Testis (tissue), 3 donors: ENCODE data around the gene COX10. TPM values are rescaled to one million over a fixed set of nuclear protein-coding genes. Genes with fewer than 3 reads are reported as not detected.
A peak's percentile ranks its signal among the peaks of the same experiment; 100 is the strongest.

Experiments
- DNase-seq: peaks from one replicate; pipeline ENCODE4 v3.0.0-alpha.2; 2019
- H3K27ac ChIP-seq, 2 donors: fragments of 200-600 bp; sonication (generic); one replicate each; pipeline ENCODE4 v1.5.1; 2019
- H3K27me3 ChIP-seq: fragments of 200-600 bp; sonication (generic); one replicate; pipeline ENCODE4 v1.5.1; 2019
- H3K36me3 ChIP-seq: fragments of 200-600 bp; sonication (generic); one replicate; pipeline ENCODE4 v1.5.1; 2017; ENCODE audit warnings: low read depth; ENCODE audit errors: missing control alignments
- H3K4me1 ChIP-seq: fragments of 200-600 bp; sonication (generic); one replicate; pipeline ENCODE4 v1.5.1; 2019
- H3K4me3 ChIP-seq, 2 donors: fragments of 200-600 bp; sonication (generic); one replicate each; pipeline ENCODE4 v1.5.1; 2017 to 2019
- H3K9me3 ChIP-seq: fragments of 200-600 bp; sonication (generic); one replicate; pipeline ENCODE4 v1.5.1; 2017
- CTCF ChIP-seq, 3 experiments: fragments of 450-650 bp in 2 of 3; fragments of 200-600 bp in 1 of 3; sonication (generic) in 1 of 3; IDR thresholded peaks; one replicate each; pipeline ENCODE4 v1.5.1; 2016 to 2019; ENCODE audit warnings: antibody characterized with exemption in 3 of 3, mild to moderate bottlenecking in 2 of 3, moderate library complexity in 1 of 3
- POLR2A ChIP-seq: fragments of 450-650 bp; IDR thresholded peaks from one replicate; pipeline ENCODE4 v1.6.1; 2017; ENCODE audit warnings: antibody characterized with exemption, mild to moderate bottlenecking, moderate library complexity
- whole genome bisulfite sequencing, 2 donors: methylation state at CpG; one replicate each; pipeline ENCODE4 v1.1.5; 2018; 5-methylcytosine and 5-hydroxymethylcytosine counted together
- intact Hi-C: fragments of 100-400 bp; cut with DNase I; formaldehyde crosslinking; loops from one replicate; pipeline ENCODE4 v1.15.1; 2023; ENCODE audit warnings: low total_unique reads
- polyA plus RNA-seq: library from polyadenylated mRNA; stranded (reverse); fragments of 350-450 nt; fragmentation: Illumina TruSeq; extraction: RNeasy Lipid Tissue Mini Kit (QIAGEN cat#74804); gene quantifications from one replicate; pipeline ENCODE4 v1.2.3, GENCODE V29; 2014; ENCODE audit warnings: low read depth, low replicate concordance; ENCODE audit not compliant: insufficient read depth
- small RNA-seq, 2 donors: library from RNA; depleted of rRNA; stranded (forward); fragments of <200 nt; gene quantifications; one replicate each; pipeline ENCODE3, GENCODE V24; 2016
- total RNA-seq, 2 donors: library from RNA; depleted of rRNA; stranded (reverse); fragments of >200 nt; gene quantifications; one replicate each; pipeline ENCODE4 v1.2.3, GENCODE V29; 2016

COX10 gene
- total and polyA plus RNA-seq, 3 donors from 2014 or later, result 44.9 to 51.0 (median 50.6) TPM

GRCh38 chr17:14245002-14245401 is 175.7 kb downstream of the COX10 start:
- no peak overlapping the region for H3K27ac ChIP-seq
- DNase-seq, result peak; percentile 18
- H3K9me3 ChIP-seq, result no peaks in the 10 kb centered on the region
- H3K4me3 ChIP-seq, result no peak overlapping the region
- H3K27me3 ChIP-seq, result no peaks in the 10 kb centered on the region
- no peaks in the 10 kb centered on the region for H3K4me1 ChIP-seq
- TF ChIP-seq POLR2A (no peak), CTCF (IDR thresholded peaks at IDR 0.05) (no peak)
- WGBS, 2 donors, result 59 to 85% methylated on average over 1 of the region's 1 CpG
- H3K36me3 ChIP-seq, result no peaks in the 10 kb centered on the region
- intact Hi-C loops, result no loop called here

- 78 to 82% methylated on average over 3 of the region's 3 CpGs for WGBS, 2 donors
- no peak overlapping the region for H3K27ac ChIP-seq
- no peaks in the 10 kb centered on the region for H3K27me3 ChIP-seq
- H3K4me1 ChIP-seq, result no peaks in the 10 kb centered on the region
- H3K36me3 ChIP-seq, result no peaks in the 10 kb centered on the region
- no peak for DNase-seq
- TF ChIP-seq CTCF (IDR thresholded peaks at IDR 0.05), result no peak
- TF ChIP-seq POLR2A, result no peak
- H3K9me3 ChIP-seq, result no peaks in the 10 kb centered on the region
- H3K4me3 ChIP-seq, result no peak overlapping the region
- intact Hi-C loops, result no loop called here
Measured at GRCh38 chr17:14245629-14246028, 176.3 kb downstream of the COX10 start.

Small RNA genes lying within 50 kb of the gene (small RNA-seq; reads per million reads assigned to genes)
- gene RF00090, result 0 reads per million in 2 donors

Other genes with a start within 250 kb of the COX10 start
- gene CDRT15, start 167.4 kb downstream of the COX10 start, total RNA-seq, result 1 to 10 TPM; 3.2 to 8.1 TPM
- gene CDRT15, start 167.4 kb downstream of the COX10 start, polyA plus RNA-seq, result 43.8 TPM
- gene HS3ST3B1, start 231.6 kb downstream of the COX10 start, total RNA-seq, result 1 to 10 TPM; 1.5 to 1.9 TPM
- gene HS3ST3B1, start 231.6 kb downstream of the COX10 start, polyA plus RNA-seq, result 2.1 TPM